Purkinje cell (primary cell): ENCODE measurements around the gene ANXA9. TPM values are rescaled to one million over a fixed set of nuclear protein-coding genes. Genes with fewer than 3 reads are reported as not detected.

Experiments
- polyA plus RNA-seq: library from polyadenylated mRNA; unstranded; fragments of >200 nt; fragmentation: Nextera tagmentation; gene quantifications from 2 replicates; pipeline ENCODE4 v1.2.1, GENCODE V29; 2014

Gene ANXA9
- polyA plus RNA-seq: not detected in 2 replicates

GRCh38 chr1:150981805-150982712 lies at the start of gene ANXA9:
ANXA9 (plus strand) TSS chr1:150982292; CDS start chr1:150983106, 814 bp downstream.

GRCh38 chr1:150974580-150975478 lies 7.3 kb upstream of the ANXA9 start, which contains the start of gene CERS2:
CERS2 (minus strand) TSS chr1:150974835; CDS start chr1:150969090, 5,745 bp downstream.

GRCh38 chr1:151006327-151007052 lies 24.4 kb downstream of the ANXA9 start, which contains the start of gene MINDY1:
MINDY1 (minus strand) TSS chr1:151006902; CDS start chr1:151002617, 4,285 bp downstream.

GRCh38 chr1:151008244-151009205 lies 26.4 kb downstream of the ANXA9 start, which contains the start of gene PRUNE1:
PRUNE1 (plus strand) TSS chr1:151008449; CDS start chr1:151008633, 184 bp downstream.

GRCh38 chr1:151036356-151036755 lies 54.3 kb downstream of the ANXA9 start, which contains the start of gene BNIPL:
BNIPL (plus strand) TSS chr1:151036586; CDS start chr1:151036726, 140 bp downstream.

Other genes with a start within 250 kb of the ANXA9 start
- gene CTSS, start 216.5 kb upstream of the ANXA9 start, polyA plus RNA-seq: 0.66 and 1.7 TPM in 2 replicates
- gene CTSK, start 174.0 kb upstream of the ANXA9 start, polyA plus RNA-seq: 3.8 and 11.7 TPM in 2 replicates
- gene ARNT, start 105.7 kb upstream of the ANXA9 start, polyA plus RNA-seq: 13.5 and 18.7 TPM in 2 replicates
- not detected in 2 replicates for gene CTXND2, start 95.2 kb upstream of the ANXA9 start, polyA plus RNA-seq
- gene SETDB1, start 55.9 kb upstream of the ANXA9 start, polyA plus RNA-seq: 7.4 and 12.1 TPM in 2 replicates
- gene CERS2, start 7.5 kb upstream of the ANXA9 start, polyA plus RNA-seq: 2.0 and 2.5 TPM in 2 replicates
- gene MINDY1, start 24.6 kb downstream of the ANXA9 start, polyA plus RNA-seq: 0.55 and 1.1 TPM in 2 replicates
- 13.0 and 22.9 TPM in 2 replicates for gene PRUNE1, start 26.2 kb downstream of the ANXA9 start, polyA plus RNA-seq
- 0.26 and 0.60 TPM in 2 replicates for gene BNIPL, start 54.3 kb downstream of the ANXA9 start, polyA plus RNA-seq
- 12.8 and 18.3 TPM in 2 replicates for gene C1orf56, start 65.5 kb downstream of the ANXA9 start, polyA plus RNA-seq
- gene CDC42SE1, start 77.3 kb downstream of the ANXA9 start, polyA plus RNA-seq: 11.7 and 17.5 TPM in 2 replicates
- 149 and 204 TPM in 2 replicates for gene MLLT11, start 78.1 kb downstream of the ANXA9 start, polyA plus RNA-seq
- 3.0 and 6.1 TPM in 2 replicates for gene GABPB2, start 88.5 kb downstream of the ANXA9 start, polyA plus RNA-seq
- 0.95 and 2.5 TPM in 2 replicates for gene SEMA6C, start 164.3 kb downstream of the ANXA9 start, polyA plus RNA-seq
- gene TNFAIP8L2, start 174.4 kb downstream of the ANXA9 start, polyA plus RNA-seq: not detected in 2 replicates
- gene LYSMD1, start 183.6 kb downstream of the ANXA9 start, polyA plus RNA-seq: 19.2 and 19.6 TPM in 2 replicates
- 138 and 168 TPM in 2 replicates for gene SCNM1, start 183.9 kb downstream of the ANXA9 start, polyA plus RNA-seq
- not detected in 2 replicates for gene TMOD4, start 193.7 kb downstream of the ANXA9 start, polyA plus RNA-seq
- 9.7 and 12.8 TPM in 2 replicates for gene VPS72, start 207.9 kb downstream of the ANXA9 start, polyA plus RNA-seq
- gene PIP5K1A, start 216.3 kb downstream of the ANXA9 start, polyA plus RNA-seq: 2.9 and 3.3 TPM in 2 replicates